ENCODE data around the gene EXOC7.

EXOC7 gene

GRCh38 chr17:76074390-76075363, 28.9 kb downstream of the EXOC7 start, which contains the start of gene GALR2:
GALR2 (plus strand) TSS chr17:76074781; CDS start chr17:76074884, 103 bp downstream.
- H4K8ac ChIP-seq (ENCODE audit: low read depth, low read length) = no peak within 1 kb of the TSS
- H3K14ac ChIP-seq (ENCODE audit: low read length) = peak within 1 kb of the TSS; percentile 39
- H3K27me3 ChIP-seq (ENCODE audit: control insufficient read depth in 3 of 3, insufficient read depth in 3 of 3, low read depth in 1 of 3, low read length in 3 of 3) = peaks cover 38 to 63% (median 38%) of the 10 kb centered on the region in 3 experiments
- H2BK120ac ChIP-seq (ENCODE audit: low read depth, low read length) = no peak within 1 kb of the TSS
- no peak within 1 kb of the TSS for H3K27ac ChIP-seq (replicated peaks; ENCODE audit: low read length)
- H2BK5ac ChIP-seq (ENCODE audit: low read length) = no peak within 1 kb of the TSS
- H3K4ac ChIP-seq (ENCODE audit: low read length) = no peak within 1 kb of the TSS
- H3K4me1 ChIP-seq (ENCODE audit: control insufficient read depth in 2 of 2, insufficient read depth in 1 of 2, low read depth in 1 of 2, low read length in 2 of 2) = peaks cover 12 to 13% of the 10 kb centered on the region in 2 donors
- no peak for DNase-seq (ENCODE audit: low spot score)
- H2BK12ac ChIP-seq (ENCODE audit: low read length) = peak within 1 kb of the TSS; percentile 67
- peak within 1 kb of the TSS; percentile 24 for H4K91ac ChIP-seq (ENCODE audit: low read depth, low read length, poor library complexity)
- peak within 1 kb of the TSS; percentile 35 to 68 for H3K4me3 ChIP-seq (ENCODE audit: low read length in 2 of 2)
- no CpG with 5 or more reads among the region's 92 CpGs for WGBS, 2 donors (ENCODE audit: extremely low coverage in 2 of 2, insufficient read length in 2 of 2, insufficient replicate concordance in 1 of 2)
- H3K23ac ChIP-seq (ENCODE audit: low read depth, low read length, poor library complexity) = peak within 1 kb of the TSS; percentile 66
- H3K18ac ChIP-seq (ENCODE audit: low read length) = peak within 1 kb of the TSS; percentile 83
- peak within 1 kb of the TSS; percentile 10 for H3K9ac ChIP-seq (ENCODE audit: low read depth, low read length, poor library complexity)
- H3K79me1 ChIP-seq (ENCODE audit: low read depth, low read length) = peaks cover 6% of the 10 kb centered on the region
- peak within 1 kb of the TSS; percentile 60 for H2AK5ac ChIP-seq (ENCODE audit: low read depth, low read length)
- H2BK15ac ChIP-seq (ENCODE audit: low read length) = no peak within 1 kb of the TSS
- H3K9me3 ChIP-seq (replicated peaks in 1 of 2; ENCODE audit: control insufficient read depth in 2 of 2, insufficient read depth in 1 of 2, low read depth in 1 of 2, low read length in 2 of 2) = peaks cover 0 to 5% of the 10 kb centered on the region in 2 donors
- H3K4me2 ChIP-seq (ENCODE audit: insufficient read depth, low read length, poor library complexity, severe bottlenecking) = peak within 1 kb of the TSS; percentile 66
- peaks cover 0 to 6% of the 10 kb centered on the region in 2 donors for H3K36me3 ChIP-seq (replicated peaks in 1 of 2; ENCODE audit: control insufficient read depth in 2 of 2, insufficient read depth in 2 of 2, low read length in 2 of 2)
- peak within 1 kb of the TSS; percentile 92 for H2AFZ ChIP-seq (ENCODE audit: low read length)

DNA sequence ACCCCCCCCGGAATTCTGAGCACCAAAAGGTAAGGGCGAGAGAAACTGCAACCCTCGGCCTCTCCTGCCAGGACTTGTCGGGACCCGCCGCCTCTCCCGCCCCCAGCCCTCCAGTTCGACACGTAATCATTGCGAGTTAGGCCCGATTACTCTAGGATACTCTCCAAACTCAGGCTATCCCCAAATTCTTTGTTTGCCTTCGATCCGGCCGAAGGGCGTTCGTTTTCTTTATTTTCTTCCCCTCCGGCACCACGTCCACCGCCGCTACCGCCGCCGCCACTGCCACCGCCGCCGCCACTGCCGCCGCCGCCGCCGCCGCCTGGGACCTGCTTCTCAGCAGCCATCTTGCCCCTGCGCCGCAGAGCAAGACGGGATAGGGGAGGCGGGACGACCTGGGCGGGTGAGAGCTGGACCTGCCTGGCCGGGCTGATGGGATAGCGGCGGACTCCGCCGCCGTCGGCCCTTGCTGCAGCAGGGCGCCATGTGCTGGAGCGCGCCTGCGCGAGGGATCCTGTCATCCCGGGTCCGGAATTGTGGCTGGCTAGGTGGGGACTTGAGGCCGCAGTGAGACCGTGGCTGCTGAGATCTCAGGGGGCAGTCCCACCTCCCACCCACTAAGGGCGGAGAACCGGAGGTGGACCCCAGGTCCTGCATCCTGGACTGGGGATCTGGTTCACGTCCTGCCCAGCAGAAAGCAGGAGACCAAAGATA, 31.3 kb downstream of the EXOC7 start, which contains the start of gene SRP68:
Gene SRP68 (minus strand): TSS at position 370 of the 711 bp plus-strand sequence. CDS start 26 bp downstream, at position 344.
- H2BK120ac ChIP-seq (ENCODE audit: low read depth, low read length) = no peak within 1 kb of the TSS
- H2AK5ac ChIP-seq (ENCODE audit: low read depth, low read length) = peak within 1 kb of the TSS; percentile 71
- H2AFZ ChIP-seq (ENCODE audit: low read length) = peak within 1 kb of the TSS; percentile 89
- H4K8ac ChIP-seq (ENCODE audit: low read depth, low read length) = no peak within 1 kb of the TSS
- peak; percentile 88 for DNase-seq (ENCODE audit: low spot score)
- H3K36me3 ChIP-seq (replicated peaks in 1 of 2; ENCODE audit: control insufficient read depth in 2 of 2, insufficient read depth in 2 of 2, low read length in 2 of 2) = peaks cover 0 to 20% of the 10 kb centered on the region in 2 donors
- H4K91ac ChIP-seq (ENCODE audit: low read depth, low read length, poor library complexity) = no peak within 1 kb of the TSS
- peaks cover 31 to 40% (median 38%) of the 10 kb centered on the region in 3 experiments for H3K27me3 ChIP-seq (ENCODE audit: control insufficient read depth in 3 of 3, insufficient read depth in 3 of 3, low read depth in 1 of 3, low read length in 3 of 3)
- H2BK15ac ChIP-seq (ENCODE audit: low read length) = peak within 1 kb of the TSS; percentile 70
- H3K14ac ChIP-seq (ENCODE audit: low read length) = peak within 1 kb of the TSS; percentile 22
- peak within 1 kb of the TSS; percentile 66 for H3K18ac ChIP-seq (ENCODE audit: low read length)
- H2BK12ac ChIP-seq (ENCODE audit: low read length) = no peak within 1 kb of the TSS
- H3K4me2 ChIP-seq (ENCODE audit: insufficient read depth, low read length, poor library complexity, severe bottlenecking) = peak within 1 kb of the TSS; percentile 98
- WGBS, 2 donors (ENCODE audit: extremely low coverage in 2 of 2, insufficient read length in 2 of 2, insufficient replicate concordance in 1 of 2) = no CpG with 5 or more reads among the region's 57 CpGs
- H3K4me3 ChIP-seq (ENCODE audit: low read length in 2 of 2) = peak within 1 kb of the TSS; percentile 83 to 89
- no peak within 1 kb of the TSS for H2BK5ac ChIP-seq (ENCODE audit: low read length)
- H3K4ac ChIP-seq (ENCODE audit: low read length) = no peak within 1 kb of the TSS
- no peak within 1 kb of the TSS for H3K27ac ChIP-seq (replicated peaks; ENCODE audit: low read length)
- H3K79me1 ChIP-seq (ENCODE audit: low read depth, low read length) = peaks cover 10% of the 10 kb centered on the region
- peaks cover 6 to 10% of the 10 kb centered on the region in 2 donors for H3K4me1 ChIP-seq (ENCODE audit: control insufficient read depth in 2 of 2, insufficient read depth in 1 of 2, low read depth in 1 of 2, low read length in 2 of 2)
- peak within 1 kb of the TSS; percentile 93 for H3K9ac ChIP-seq (ENCODE audit: low read depth, low read length, poor library complexity)
- H3K9me3 ChIP-seq (replicated peaks in 1 of 2; ENCODE audit: control insufficient read depth in 2 of 2, insufficient read depth in 1 of 2, low read depth in 1 of 2, low read length in 2 of 2) = peaks cover 0 to 3% of the 10 kb centered on the region in 2 donors
- peak within 1 kb of the TSS; percentile 96 for H3K23ac ChIP-seq (ENCODE audit: low read depth, low read length, poor library complexity)

- H3K18ac ChIP-seq (ENCODE audit: low read length) = no peak overlapping the region
- peak overlapping the region; percentile 89 for H2AFZ ChIP-seq (ENCODE audit: low read length)
- WGBS, 2 donors (ENCODE audit: extremely low coverage in 2 of 2, insufficient read length in 2 of 2, insufficient replicate concordance in 1 of 2) = no CpG with 5 or more reads among the region's 15 CpGs
These were observed 31.9 kb downstream of the EXOC7 start for GRCh38 chr17:76071531-76072147.

More at GRCh38 chr17:76071531-76072147, 31.9 kb downstream of the EXOC7 start:
- Histone ChIP-seq H2BK120ac (ENCODE audit: low read depth, low read length) (no peak overlapping the region), H3K4me2 (ENCODE audit: insufficient read depth, low read length, poor library complexity, severe bottlenecking) (peak overlapping the region; percentile 98), H3K23ac (ENCODE audit: low read depth, low read length, poor library complexity) (no peak overlapping the region), H3K4me1 (ENCODE audit: control insufficient read depth in 2 of 2, insufficient read depth in 1 of 2, low read depth in 1 of 2, low read length in 2 of 2) (peaks cover 6% of the 10 kb centered on the region in 2 donors), H2AK5ac (ENCODE audit: low read depth, low read length) (no peak overlapping the region), H3K27ac (replicated peaks; ENCODE audit: low read length) (no peak overlapping the region), H2BK12ac (ENCODE audit: low read length) (no peak overlapping the region), H3K9ac (ENCODE audit: low read depth, low read length, poor library complexity) (peak overlapping the region; percentile 87), H3K27me3 (ENCODE audit: control insufficient read depth in 3 of 3, insufficient read depth in 3 of 3, low read depth in 1 of 3, low read length in 3 of 3) (peaks cover 24 to 33% (median 33%) of the 10 kb centered on the region in 3 experiments), H3K79me1 (ENCODE audit: low read depth, low read length) (peaks cover 10% of the 10 kb centered on the region), H3K14ac (ENCODE audit: low read length) (no peak overlapping the region), H3K4ac (ENCODE audit: low read length) (no peak overlapping the region), H3K4me3 (ENCODE audit: low read length in 2 of 2) (peak overlapping the region; percentile 83 to 89), H4K8ac (ENCODE audit: low read depth, low read length) (no peak overlapping the region), H2BK15ac (ENCODE audit: low read length) (no peak overlapping the region), H2BK5ac (ENCODE audit: low read length) (no peak overlapping the region), H3K36me3 (replicated peaks in 1 of 2; ENCODE audit: control insufficient read depth in 2 of 2, insufficient read depth in 2 of 2, low read length in 2 of 2) (peaks cover 4 to 26% of the 10 kb centered on the region in 2 donors), H3K9me3 (replicated peaks in 1 of 2; ENCODE audit: control insufficient read depth in 2 of 2, insufficient read depth in 1 of 2, low read depth in 1 of 2, low read length in 2 of 2) (peaks cover 0 to 3% of the 10 kb centered on the region in 2 donors), H4K91ac (ENCODE audit: low read depth, low read length, poor library complexity) (no peak overlapping the region)
- DNase-seq (ENCODE audit: low spot score) = no peak

Data from neuronal stem cell (in vitro differentiated cells).